Activated naive CD4-positive, alpha-beta T cell treated with anti-CD3 and anti-CD28 coated beads for 36 hours (primary cell): ENCODE measurements around the gene ARHGAP15. TPM values are rescaled to one million over a fixed set of nuclear protein-coding genes. Genes with fewer than 3 reads are reported as not detected.

Experiments
- CTCF ChIA-PET: fragments of 350-600 bp; sonication (Branson Sonifier 250); formaldehyde crosslinking; loops from one replicate; lab custom pipeline; 2021; ENCODE audit warnings: antibody characterized with exemption; lab: Charles Lee
- DNase-seq: peaks from one replicate; pipeline ENCODE4 v3.0.0-alpha.2; 2020
- H3K27ac Mint-ChIP-seq: one replicate; pipeline ENCODE4 v1.8.0; 2021; ENCODE audit warnings: mild to moderate bottlenecking, mixed read lengths
- H3K27me3 Mint-ChIP-seq: one replicate; pipeline ENCODE4 v1.8.0; 2021; ENCODE audit warnings: low read depth, mixed read lengths
- H3K36me3 Mint-ChIP-seq: one replicate; pipeline ENCODE4 v1.8.0; 2021; ENCODE audit warnings: low read depth, mixed read lengths
- H3K4me1 Mint-ChIP-seq: one replicate; pipeline ENCODE4 v1.8.0; 2021; ENCODE audit warnings: low read depth, mixed read lengths
- H3K4me3 Mint-ChIP-seq: one replicate; pipeline ENCODE4 v1.8.0; 2021; ENCODE audit warnings: mild to moderate bottlenecking, moderate library complexity, mixed read lengths
- H3K9me3 Mint-ChIP-seq: one replicate; pipeline ENCODE4 v1.8.0; 2021; ENCODE audit warnings: mixed read lengths
- intact Hi-C: fragments of 100-400 bp; cut with micrococcal nuclease; formaldehyde crosslinking; loops from one replicate; pipeline ENCODE4 v1.15.1; 2023
- total RNA-seq, 2 experiments: library from RNA; stranded (reverse); gene quantifications; one replicate each; pipeline ENCODE4 v1.2.3, GENCODE V29; 2021

ARHGAP15 gene
- total RNA-seq, 2 experiments from 2014 or later, result 85.7 to 90.1 TPM

DNA sequence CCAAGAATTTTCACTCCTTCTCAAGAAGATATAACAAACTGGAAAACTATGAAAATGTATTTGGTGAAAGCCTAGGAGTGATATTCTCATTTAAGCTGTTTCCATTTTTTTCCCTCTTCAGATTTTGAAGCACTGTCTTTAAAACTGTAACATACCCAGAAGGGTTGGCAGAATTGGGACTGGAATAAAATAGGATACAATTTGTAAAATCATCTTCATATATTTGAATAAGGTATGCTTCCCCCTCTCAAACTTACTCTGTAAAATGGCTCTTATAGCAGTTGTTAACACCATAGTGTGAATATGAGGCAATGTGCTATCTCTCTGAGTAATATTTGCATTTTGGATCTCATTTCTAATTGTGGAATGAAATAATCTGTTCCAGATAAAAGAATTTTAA, 676.4 kb downstream of the ARHGAP15 start:
- Mint-ChIP-seq H3K27me3 (no peaks in the 10 kb centered on the region), H3K4me1 (peaks cover 10% of the 10 kb centered on the region), H3K36me3 (no peaks in the 10 kb centered on the region), H3K4me3 (no peak overlapping the region), H3K9me3 (no peaks in the 10 kb centered on the region), H3K27ac (no peak overlapping the region)
- DNase-seq, result no peak
- intact Hi-C loops, result loop anchor here (10.0 kb wide), 1 partner anchor 711 kb away; no protein-coding TSS in a partner anchor
- CTCF ChIA-PET, result no interaction called here

DNA sequence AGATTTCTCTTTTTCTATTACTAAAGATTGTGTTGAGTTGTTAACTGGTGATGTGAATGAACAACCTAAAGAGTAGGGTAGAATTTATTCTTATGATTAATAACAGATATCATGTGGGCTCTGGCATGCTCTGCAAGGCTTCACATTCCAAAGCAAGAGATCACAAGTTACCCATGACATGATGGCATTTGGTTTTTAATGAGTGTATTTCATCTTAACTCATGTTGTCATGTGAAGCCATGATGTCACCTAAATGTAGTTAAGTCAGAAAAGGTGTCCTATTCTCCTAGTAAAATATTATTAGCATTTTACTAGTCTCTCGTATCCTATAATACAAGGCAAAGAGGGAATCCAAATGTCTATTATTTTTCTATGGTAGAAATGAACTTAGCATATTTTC, 678.0 kb downstream of the ARHGAP15 start:
- intact Hi-C loops, result loop anchor here (10.0 kb wide), 1 partner anchor 712 kb away; no protein-coding TSS in a partner anchor
- peaks cover 10% of the 10 kb centered on the region for H3K4me1 Mint-ChIP-seq
- no peaks in the 10 kb centered on the region for H3K27me3 Mint-ChIP-seq

DNA sequence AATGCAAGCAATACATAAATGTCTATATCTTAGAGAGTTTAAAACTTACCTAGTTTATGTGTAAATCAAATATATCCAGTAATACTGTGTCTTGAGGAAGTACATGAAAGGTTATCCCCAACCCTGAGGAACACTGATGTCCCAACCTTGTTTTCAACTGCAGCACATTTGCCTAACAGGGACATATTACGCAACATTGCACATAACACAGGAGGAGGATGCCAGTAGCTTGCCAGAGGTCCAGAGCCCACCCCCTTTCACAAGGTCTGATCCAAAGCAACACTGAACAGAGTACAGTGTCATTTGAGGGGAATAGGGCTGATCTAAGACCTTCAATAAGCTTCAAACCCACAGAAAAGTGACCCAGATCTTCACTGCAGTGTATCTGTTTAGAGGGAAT, 678.5 kb downstream of the ARHGAP15 start:
- H3K9me3 Mint-ChIP-seq, result no peaks in the 10 kb centered on the region
- no peaks in the 10 kb centered on the region for H3K36me3 Mint-ChIP-seq
- no peak for DNase-seq
- no peak overlapping the region for H3K27ac Mint-ChIP-seq
- H3K4me1 Mint-ChIP-seq, result peaks cover 7% of the 10 kb centered on the region
- H3K4me3 Mint-ChIP-seq, result no peak overlapping the region
- no peaks in the 10 kb centered on the region for H3K27me3 Mint-ChIP-seq
- CTCF ChIA-PET, result interaction anchor here (1.3 kb wide), 1 partner anchor 21 kb away, joined by 3 read pairs; no protein-coding TSS in a partner anchor
- intact Hi-C loops, result loop anchor here (10.0 kb wide), 1 partner anchor 713 kb away; no protein-coding TSS in a partner anchor

More for the DNA sequence above, 678.0 kb downstream of the ARHGAP15 start:
- DNase-seq, result no peak
- Mint-ChIP-seq H3K27ac (no peak overlapping the region), H3K4me3 (no peak overlapping the region), H3K36me3 (no peaks in the 10 kb centered on the region), H3K9me3 (no peaks in the 10 kb centered on the region)
- CTCF ChIA-PET, result interaction anchor here (1.3 kb wide), 1 partner anchor 22 kb away, joined by 3 read pairs; no protein-coding TSS in a partner anchor

DNA sequence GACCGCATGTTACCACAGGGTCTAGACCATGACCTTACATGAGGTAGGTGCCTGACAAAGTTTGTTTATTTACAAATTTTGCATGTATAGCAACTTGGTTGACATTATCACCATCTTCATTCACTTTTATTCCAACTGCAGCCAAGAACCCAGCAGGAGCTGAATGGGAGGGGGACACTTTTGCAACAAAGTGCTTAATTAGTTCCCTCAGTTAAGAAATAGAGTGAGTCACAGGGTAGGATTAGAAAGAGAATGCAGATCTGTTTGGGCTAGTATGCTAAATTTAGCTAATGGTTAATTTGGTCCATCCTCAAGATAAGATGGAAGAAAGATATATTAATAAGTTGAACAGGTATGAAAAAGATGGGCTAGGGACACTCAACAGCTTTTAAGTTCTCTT, 678.9 kb downstream of the ARHGAP15 start:
- DNase-seq, result no peak
- H3K27me3 Mint-ChIP-seq, result no peaks in the 10 kb centered on the region
- H3K9me3 Mint-ChIP-seq, result no peaks in the 10 kb centered on the region
- no peak overlapping the region for H3K4me3 Mint-ChIP-seq
- CTCF ChIA-PET, result interaction anchor here (1.3 kb wide), 1 partner anchor 21 kb away, joined by 3 read pairs; no protein-coding TSS in a partner anchor
- H3K27ac Mint-ChIP-seq, result no peak overlapping the region
- intact Hi-C loops, result loop anchor here (10.0 kb wide), 1 partner anchor 713 kb away; no protein-coding TSS in a partner anchor
- no peaks in the 10 kb centered on the region for H3K36me3 Mint-ChIP-seq
- H3K4me1 Mint-ChIP-seq, result peaks cover 2% of the 10 kb centered on the region

DNA sequence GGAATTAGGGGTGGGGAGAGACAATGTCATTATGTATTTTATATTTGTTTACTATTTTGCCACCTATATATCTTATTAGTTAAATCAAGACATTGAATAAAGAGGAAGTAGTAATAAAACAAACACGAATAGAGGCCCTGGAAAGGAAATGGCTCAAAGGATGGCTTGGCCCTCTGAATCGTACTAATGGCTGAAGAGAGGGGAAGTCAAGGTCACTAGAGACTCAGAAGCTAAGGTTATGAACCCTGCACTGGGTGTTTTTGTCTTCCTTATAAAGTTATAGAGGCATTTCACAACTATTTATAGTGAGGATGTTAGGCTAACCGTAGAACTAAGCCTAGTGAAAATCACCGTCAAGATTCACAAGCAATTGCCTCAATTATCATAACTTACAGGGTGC, 685.9 kb downstream of the ARHGAP15 start:
- intact Hi-C loops, result no loop called here
- H3K4me1 Mint-ChIP-seq, result no peaks in the 10 kb centered on the region
- CTCF ChIA-PET, result no interaction called here

DNA sequence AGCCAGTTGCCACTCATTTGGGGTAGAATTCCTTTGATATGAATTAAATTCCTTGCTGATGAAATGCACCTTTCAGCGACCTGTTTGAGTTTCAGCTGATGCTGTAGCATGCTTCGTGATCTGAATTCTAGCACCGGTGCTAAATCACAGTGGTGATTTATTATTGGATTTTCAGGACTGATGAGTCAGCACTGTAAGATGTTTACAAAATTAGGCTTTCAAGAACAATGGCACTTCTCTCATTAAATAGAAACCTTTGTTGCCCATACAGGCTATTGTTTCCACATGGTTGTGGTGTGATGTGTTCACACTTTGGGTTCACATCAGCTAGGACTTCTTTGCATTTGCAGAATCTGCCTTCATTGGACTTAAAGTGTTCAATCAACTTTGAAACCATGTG, 687.7 kb downstream of the ARHGAP15 start:
- no peaks in the 10 kb centered on the region for H3K9me3 Mint-ChIP-seq
- H3K36me3 Mint-ChIP-seq, result no peaks in the 10 kb centered on the region
- no peak for DNase-seq
- no peak overlapping the region for H3K27ac Mint-ChIP-seq
- H3K4me3 Mint-ChIP-seq, result no peak overlapping the region
- no peaks in the 10 kb centered on the region for H3K4me1 Mint-ChIP-seq
- CTCF ChIA-PET, result interaction anchor here (0.7 to 1.0 kb wide), 2 partner anchors 110 to 193 kb away, joined by 3 read pairs; no protein-coding TSS in a partner anchor
- intact Hi-C loops, result no loop called here
- peaks cover 3% of the 10 kb centered on the region for H3K27me3 Mint-ChIP-seq

More for the DNA sequence above, 685.9 kb downstream of the ARHGAP15 start:
- peaks cover under 1% of the 10 kb centered on the region for H3K27me3 Mint-ChIP-seq
- H3K27ac Mint-ChIP-seq, result no peak overlapping the region
- H3K4me3 Mint-ChIP-seq, result no peak overlapping the region
- no peaks in the 10 kb centered on the region for H3K9me3 Mint-ChIP-seq
- DNase-seq, result no peak
- H3K36me3 Mint-ChIP-seq, result no peaks in the 10 kb centered on the region
